Upper lobe of left lung (tissue), 6 donors: ENCODE data around the gene FOXL3. TPM values are rescaled to one million over a fixed set of nuclear protein-coding genes. Genes with fewer than 3 reads are reported as not detected.
"Not testable (repeated sequence)": the region's sequence is repeated elsewhere in the genome, so short reads cannot be mapped to it uniquely, and the experiment has no call there.

ENCODE experiments used
- ATAC-seq, 2 donors: fragments of 200-7000 bp; cut with Tn5 transposase; one replicate each; pipeline ENCODE4 v1.9.1; 2022; ENCODE audit warnings: mild to moderate bottlenecking in 2 of 2, moderate library complexity in 2 of 2; ENCODE audit not compliant: low FRiP score in 2 of 2
- DNase-seq, 2 donors: peaks; one replicate each; pipeline ENCODE4 v3.0.0-alpha.2; 2019 to 2020
- H3K27ac ChIP-seq, 4 donors: fragments of 200-600 bp; sonication (generic); one replicate each; pipeline ENCODE4 v1.5.1; 2016 to 2019
- H3K27me3 ChIP-seq, 4 donors: fragments of 200-600 bp; sonication (generic); one replicate each; pipeline ENCODE4 v1.5.1; 2017 to 2019
- H3K36me3 ChIP-seq, 4 donors: fragments of 200-600 bp; sonication (generic); one replicate each; pipeline ENCODE4 v1.5.1; 2016 to 2019
- H3K4me1 ChIP-seq, 4 donors: fragments of 200-600 bp; sonication (generic); one replicate each; pipeline ENCODE4 v1.5.1; 2018 to 2019
- H3K4me3 ChIP-seq, 4 donors: fragments of 200-600 bp; sonication (generic); one replicate each; pipeline ENCODE4 v1.5.1; 2017 to 2019; ENCODE audit warnings: mild to moderate bottlenecking in 2 of 4, moderate library complexity in 1 of 4
- H3K9me3 ChIP-seq, 4 donors: fragments of 200-600 bp; sonication (generic); one replicate each; pipeline ENCODE4 v1.5.1; 2018 to 2019
- EP300 ChIP-seq, 4 donors: sonication (generic); formaldehyde crosslinking; IDR thresholded peaks; one replicate each; pipeline ENCODE4 v1.5.1; 2017; ENCODE audit warnings: antibody characterized with exemption in 4 of 4, control low read depth in 2 of 4
- POLR2A ChIP-seq, 4 donors: fragments of 450-650 bp; IDR thresholded peaks; one replicate each; pipeline ENCODE4 v1.5.1; 2016 to 2017; ENCODE audit warnings: antibody characterized with exemption in 4 of 4, mild to moderate bottlenecking in 2 of 4
- POLR2AphosphoS5 ChIP-seq, 2 donors: sonication (generic); formaldehyde crosslinking; IDR thresholded peaks; one replicate each; pipeline ENCODE4 v1.5.1; 2017; ENCODE audit warnings: antibody characterized with exemption in 2 of 2
- WGBS, 2 donors: methylation state at CpG; one replicate each; pipeline ENCODE4 v1.1.5; 2017 to 2018; 5-methylcytosine and 5-hydroxymethylcytosine counted together
- total RNA-seq, 6 donors: library from RNA; depleted of rRNA in 4 of 6; stranded (reverse); fragments of >200 nt in 4 of 6; gene quantifications; one replicate each; pipeline versions ENCODE4 v1.1.0 to v1.2.1, GENCODE V29; 2016 to 2021
- TF ChIP-seq, protein P1 (sequence below), 6 experiments: fragments of 450-650 bp in 4 of 6; fragments of 200-600 bp in 2 of 6; sonication (generic) in 2 of 6; IDR thresholded peaks; one replicate each; pipeline ENCODE4 v1.5.1; 2016 to 2019; ENCODE audit warnings: antibody characterized with exemption in 6 of 6
- donor health status: DM: no; HTN: no; CAD: no; lungs with moderate emphysema.
- donor health status: DM: no; HTN: yes; CAD: no; lungs with severe emphysema.

Gene FOXL3
- not detected for total RNA-seq

DNA sequence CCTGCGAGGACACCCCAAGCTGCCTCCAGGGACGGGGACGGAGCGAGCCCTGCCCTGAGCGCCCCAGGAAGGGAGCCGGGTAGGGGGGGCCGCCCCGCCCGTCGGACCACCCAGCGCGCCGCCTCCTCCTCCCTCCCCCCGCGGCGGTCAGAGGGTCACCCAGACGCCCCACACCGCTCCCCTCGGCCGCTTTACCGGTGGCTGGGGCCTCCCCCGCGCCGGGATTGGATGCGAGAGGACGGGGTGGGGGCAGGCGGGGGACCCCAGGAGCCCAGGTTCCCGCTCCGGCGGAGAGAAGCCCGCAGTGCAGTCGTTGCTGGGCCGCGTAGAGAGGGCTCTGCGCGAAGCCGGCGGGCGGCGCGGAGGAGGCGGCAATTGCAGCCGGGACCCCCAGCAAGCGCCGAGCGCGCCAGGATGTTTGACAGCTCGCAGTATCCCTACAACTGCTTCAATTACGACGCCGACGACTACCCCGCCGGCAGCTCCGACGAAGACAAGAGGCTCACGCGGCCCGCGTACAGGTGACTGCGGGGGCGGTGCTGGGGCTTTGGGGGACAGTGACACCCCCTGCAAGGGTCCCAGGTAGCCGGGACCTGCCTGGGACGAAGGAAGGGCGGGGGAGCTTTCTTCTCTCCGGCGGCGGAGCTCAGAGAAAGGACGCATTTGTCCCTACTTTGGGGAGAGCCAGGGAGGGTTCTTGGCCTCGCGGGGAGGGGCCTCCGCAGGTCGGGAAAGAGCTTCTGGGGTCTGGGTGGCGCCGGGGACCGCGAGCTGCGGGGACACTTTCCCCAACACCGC, at the start of gene FOXL3:
Gene FOXL3 (plus strand): TSS at position 415 of the 798 bp plus-strand sequence. CDS start 0 bp downstream, at position 415.
- H3K4me1 ChIP-seq = peaks cover 0 to 24% (median 18%) of the 10 kb centered on the region in 4 donors
- H3K4me3 ChIP-seq = peak within 1 kb of the TSS in 2 of 4 donors; percentile 5 to 13
- TF ChIP-seq POLR2AphosphoS5 (IDR thresholded peaks at IDR 0.05) (no peak), POLR2A (IDR thresholded peaks at IDR 0.05) (no peak), EP300 (IDR thresholded peaks at IDR 0.05) (no peak)
- TF ChIP-seq, protein P1, sequence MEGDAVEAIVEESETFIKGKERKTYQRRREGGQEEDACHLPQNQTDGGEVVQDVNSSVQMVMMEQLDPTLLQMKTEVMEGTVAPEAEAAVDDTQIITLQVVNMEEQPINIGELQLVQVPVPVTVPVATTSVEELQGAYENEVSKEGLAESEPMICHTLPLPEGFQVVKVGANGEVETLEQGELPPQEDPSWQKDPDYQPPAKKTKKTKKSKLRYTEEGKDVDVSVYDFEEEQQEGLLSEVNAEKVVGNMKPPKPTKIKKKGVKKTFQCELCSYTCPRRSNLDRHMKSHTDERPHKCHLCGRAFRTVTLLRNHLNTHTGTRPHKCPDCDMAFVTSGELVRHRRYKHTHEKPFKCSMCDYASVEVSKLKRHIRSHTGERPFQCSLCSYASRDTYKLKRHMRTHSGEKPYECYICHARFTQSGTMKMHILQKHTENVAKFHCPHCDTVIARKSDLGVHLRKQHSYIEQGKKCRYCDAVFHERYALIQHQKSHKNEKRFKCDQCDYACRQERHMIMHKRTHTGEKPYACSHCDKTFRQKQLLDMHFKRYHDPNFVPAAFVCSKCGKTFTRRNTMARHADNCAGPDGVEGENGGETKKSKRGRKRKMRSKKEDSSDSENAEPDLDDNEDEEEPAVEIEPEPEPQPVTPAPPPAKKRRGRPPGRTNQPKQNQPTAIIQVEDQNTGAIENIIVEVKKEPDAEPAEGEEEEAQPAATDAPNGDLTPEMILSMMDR (IDR thresholded peaks at IDR 0.05) = no peak
- no peaks in the 10 kb centered on the region for H3K9me3 ChIP-seq
- peaks cover 0 to 22% (median 17%) of the 10 kb centered on the region in 4 donors for H3K27me3 ChIP-seq
- H3K36me3 ChIP-seq = no peaks in the 10 kb centered on the region
- 6% methylated on average over 35 of the region's 79 CpGs; no CpG with 5 or more reads in 1 of the 2 donors for WGBS, 2 donors
- no peak for ATAC-seq
- H3K27ac ChIP-seq = no peak within 1 kb of the TSS
- peak in 1 of 2 donors; percentile 17 for DNase-seq

- Histone ChIP-seq H3K36me3 (peaks cover 0 to 13% (median 3%) of the 10 kb centered on the region in 4 donors), H3K9me3 (no peaks in the 10 kb centered on the region), H3K27me3 (no peaks in the 10 kb centered on the region), H3K4me1 (peaks cover 2 to 5% (median 4%) of the 10 kb centered on the region in 4 donors), H3K4me3 (no peak overlapping the region), H3K27ac (no peak overlapping the region)
- TF ChIP-seq, protein P1 (IDR thresholded peaks at IDR 0.05) = no peak
- no peak for TF ChIP-seq POLR2A (IDR thresholded peaks at IDR 0.05)
- TF ChIP-seq EP300 (IDR thresholded peaks at IDR 0.05) = no peak
- no peak for TF ChIP-seq POLR2AphosphoS5 (IDR thresholded peaks at IDR 0.05)
- peak in 1 of 2 donors; percentile 30 for ATAC-seq
- 59 to 69% methylated on average over 3 to 14 of the region's 16 CpGs for WGBS, 2 donors
- peak in 1 of 2 donors; percentile 42 for DNase-seq
These were observed 49.0 kb upstream of the FOXL3 start for GRCh38 chr7:240887-241421.

DNA sequence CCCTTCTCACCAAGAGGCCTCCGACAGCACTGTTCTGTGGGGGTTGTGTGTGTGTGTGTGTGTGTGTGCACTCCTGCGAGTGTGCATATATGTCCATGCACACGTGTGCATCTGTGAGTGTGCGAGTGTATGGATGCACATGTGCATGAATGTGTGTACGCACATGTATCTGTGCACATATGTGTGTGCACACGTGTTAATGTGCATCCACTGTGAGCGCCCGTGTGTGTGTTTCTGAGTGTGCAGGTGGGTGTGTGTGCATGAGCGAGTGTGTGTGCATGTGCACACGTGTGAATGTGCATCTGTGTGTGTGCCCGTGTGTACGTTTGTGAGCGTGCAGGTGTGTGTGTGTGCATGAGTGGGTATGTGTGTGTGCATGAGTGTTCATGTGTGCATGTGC, 48.5 kb upstream of the FOXL3 start:
- Histone ChIP-seq H3K9me3 (no peaks in the 10 kb centered on the region), H3K4me1 (no peaks in the 10 kb centered on the region), H3K27ac (no peak overlapping the region), H3K36me3 (peaks cover 0 to 15% (median 4%) of the 10 kb centered on the region in 4 donors), H3K4me3 (no peak overlapping the region), H3K27me3 (no peaks in the 10 kb centered on the region)
- ATAC-seq (no peak), DNase-seq (no peak)
- TF ChIP-seq POLR2AphosphoS5 (IDR thresholded peaks at IDR 0.05) (no peak), EP300 (IDR thresholded peaks at IDR 0.05) (no peak), POLR2A (IDR thresholded peaks at IDR 0.05) (no peak)
- TF ChIP-seq, protein P1 (IDR thresholded peaks at IDR 0.05) = no peak
- WGBS, 2 donors = 96 to 97% methylated on average over 12 to 13 of the region's 13 CpGs

- not testable (repeated sequence) for H3K27ac ChIP-seq
These were observed 47.0 kb upstream of the FOXL3 start for GRCh38 chr7:242826-243579.

GRCh38 chr7:243580-243978, 46.4 kb upstream of the FOXL3 start:
- not testable (repeated sequence) for H3K4me3 ChIP-seq, H3K27ac ChIP-seq, ATAC-seq, H3K9me3 ChIP-seq, H3K27me3 ChIP-seq, H3K4me1 ChIP-seq
- whole genome bisulfite sequencing, 2 donors = 84 to 96% methylated on average over 3 to 5 of the region's 10 CpGs
- H3K36me3 ChIP-seq = peaks cover 0 to 33% (median 17%) of the 10 kb centered on the region in 4 donors
- peak in 1 of 2 donors; percentile 13 for DNase-seq

More at GRCh38 chr7:242826-243579, 47.0 kb upstream of the FOXL3 start:
- H3K27me3 ChIP-seq, H3K4me3 ChIP-seq, H3K9me3 ChIP-seq, ATAC-seq, H3K4me1 ChIP-seq: not testable (repeated sequence)
- DNase-seq = peak in 1 of 2 donors; percentile 41
- H3K36me3 ChIP-seq = peaks cover 0 to 27% (median 11%) of the 10 kb centered on the region in 4 donors
- WGBS, 2 donors = 94 to 100% methylated on average over 2 to 5 of the region's 21 CpGs
